GM12865 (cell line): Measurements from ENCODE around the gene SVIL.
"Not testable (repeated sequence)": the region's sequence is repeated elsewhere in the genome, so short reads cannot be mapped to it uniquely, and the experiment has no call there.

Experiments used
- DNase-seq: peaks from one replicate; pipeline ENCODE4 v3.0.0; 2010; ENCODE audit warnings: low read depth
- H3K4me3 ChIP-seq: 2 replicates; pipeline ENCODE4 v1.5.1; 2011; ENCODE audit warnings: mild to moderate bottlenecking, low read depth, low read length, control low read depth
- TF ChIP-seq, protein P1 (sequence below): IDR thresholded peaks from 2 replicates; pipeline ENCODE4 v1.5.1; 2011; ENCODE audit warnings: low read length, control low read depth, low read depth, inconsistent platforms; ENCODE audit not compliant: insufficient read depth; ENCODE audit errors: missing control alignments

The SVIL gene

DNA sequence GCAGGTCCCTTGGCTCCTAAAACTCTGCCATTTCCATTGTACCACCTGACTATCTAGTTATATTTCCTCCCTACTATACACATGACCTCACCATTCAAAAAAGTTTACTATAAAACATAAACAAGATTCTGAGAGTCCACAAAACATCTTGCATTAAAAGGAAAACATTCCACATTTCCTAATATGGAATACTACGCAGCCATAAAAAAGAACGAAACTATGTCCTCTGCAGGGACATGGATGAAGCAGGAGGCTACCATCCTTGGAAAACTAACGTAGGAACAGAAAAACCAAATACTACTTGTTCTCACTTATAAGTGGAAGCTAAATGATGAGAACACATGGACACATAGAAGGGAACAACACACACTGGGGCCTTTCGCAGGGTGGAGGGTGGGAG, 48.3 kb downstream of the SVIL start:
- DNase-seq, result no peak

DNA sequence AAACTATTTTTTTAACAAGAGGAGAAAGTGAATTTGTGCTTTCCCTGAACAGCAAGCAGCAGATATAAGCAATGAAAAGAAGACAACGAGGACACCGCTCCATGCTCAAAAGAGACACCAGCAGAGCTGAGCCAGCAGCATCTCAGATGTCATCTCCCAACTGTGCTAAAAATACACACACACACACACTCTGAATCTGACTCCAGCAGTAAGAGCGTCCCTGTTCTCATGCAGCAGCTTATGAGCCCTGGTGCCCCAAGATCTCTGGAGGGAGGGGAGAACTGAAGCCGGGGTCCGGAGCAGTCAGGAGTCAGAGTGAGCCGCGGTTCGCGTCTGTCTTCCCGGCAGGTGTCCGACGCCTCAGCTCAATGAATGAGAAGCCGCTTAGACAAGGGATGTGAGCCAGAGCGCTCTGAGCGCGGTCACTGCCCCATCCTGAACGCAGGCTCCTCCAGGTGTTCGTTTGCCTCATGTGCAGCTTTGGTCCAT, 49.2 kb downstream of the SVIL start:
- TF ChIP-seq, protein P1, sequence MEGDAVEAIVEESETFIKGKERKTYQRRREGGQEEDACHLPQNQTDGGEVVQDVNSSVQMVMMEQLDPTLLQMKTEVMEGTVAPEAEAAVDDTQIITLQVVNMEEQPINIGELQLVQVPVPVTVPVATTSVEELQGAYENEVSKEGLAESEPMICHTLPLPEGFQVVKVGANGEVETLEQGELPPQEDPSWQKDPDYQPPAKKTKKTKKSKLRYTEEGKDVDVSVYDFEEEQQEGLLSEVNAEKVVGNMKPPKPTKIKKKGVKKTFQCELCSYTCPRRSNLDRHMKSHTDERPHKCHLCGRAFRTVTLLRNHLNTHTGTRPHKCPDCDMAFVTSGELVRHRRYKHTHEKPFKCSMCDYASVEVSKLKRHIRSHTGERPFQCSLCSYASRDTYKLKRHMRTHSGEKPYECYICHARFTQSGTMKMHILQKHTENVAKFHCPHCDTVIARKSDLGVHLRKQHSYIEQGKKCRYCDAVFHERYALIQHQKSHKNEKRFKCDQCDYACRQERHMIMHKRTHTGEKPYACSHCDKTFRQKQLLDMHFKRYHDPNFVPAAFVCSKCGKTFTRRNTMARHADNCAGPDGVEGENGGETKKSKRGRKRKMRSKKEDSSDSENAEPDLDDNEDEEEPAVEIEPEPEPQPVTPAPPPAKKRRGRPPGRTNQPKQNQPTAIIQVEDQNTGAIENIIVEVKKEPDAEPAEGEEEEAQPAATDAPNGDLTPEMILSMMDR, result no peak
- no peak overlapping the region for H3K4me3 ChIP-seq
- DNase-seq, result no peak

More for the DNA sequence above, 48.3 kb downstream of the SVIL start:
- TF ChIP-seq, protein P1, result no peak
- no peak overlapping the region for H3K4me3 ChIP-seq

DNA sequence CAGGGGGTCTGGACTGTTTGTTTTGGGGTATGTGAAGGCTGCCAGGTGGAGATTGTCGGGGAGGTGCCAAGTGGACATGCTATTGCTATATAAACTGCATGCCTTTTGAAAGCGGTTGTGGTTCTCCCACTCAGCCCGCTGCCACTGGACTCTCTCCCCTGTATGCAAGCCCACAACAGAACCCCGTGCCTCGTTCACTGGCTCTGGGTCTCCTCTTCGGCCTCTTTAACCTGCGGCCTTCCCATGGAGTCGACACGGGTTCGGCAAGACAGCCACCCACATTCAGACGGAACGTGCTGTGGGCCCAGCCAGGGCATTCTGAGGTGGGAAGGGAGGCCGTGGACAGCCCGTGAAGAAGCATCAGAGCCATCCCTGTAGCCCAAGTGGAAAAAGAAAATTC, 50.3 kb downstream of the SVIL start:
- H3K4me3 ChIP-seq, result no peak overlapping the region
- no peak for DNase-seq
- TF ChIP-seq, protein P1, result no peak

DNA sequence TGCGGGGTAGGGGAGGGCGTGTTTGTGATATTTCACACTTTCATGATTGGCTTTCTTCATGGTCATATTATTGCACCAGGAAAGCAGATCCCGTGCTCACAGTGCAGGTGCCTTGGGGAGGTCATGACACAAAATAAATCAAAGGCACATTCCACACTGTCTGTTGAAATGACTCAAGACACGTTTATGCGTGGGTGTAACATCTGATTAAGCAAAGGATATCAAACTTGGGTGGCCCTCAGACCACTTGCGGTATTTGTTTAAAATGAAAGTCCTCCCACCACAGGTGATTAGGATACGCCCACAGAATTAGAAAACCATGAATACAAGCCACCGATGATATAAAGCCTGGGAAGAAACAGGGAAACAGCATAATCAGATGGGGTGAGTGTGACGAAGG, 51.1 kb downstream of the SVIL start:
- DNase-seq, result no peak
- TF ChIP-seq, protein P1, result no peak
- H3K4me3 ChIP-seq, result no peak overlapping the region

DNA sequence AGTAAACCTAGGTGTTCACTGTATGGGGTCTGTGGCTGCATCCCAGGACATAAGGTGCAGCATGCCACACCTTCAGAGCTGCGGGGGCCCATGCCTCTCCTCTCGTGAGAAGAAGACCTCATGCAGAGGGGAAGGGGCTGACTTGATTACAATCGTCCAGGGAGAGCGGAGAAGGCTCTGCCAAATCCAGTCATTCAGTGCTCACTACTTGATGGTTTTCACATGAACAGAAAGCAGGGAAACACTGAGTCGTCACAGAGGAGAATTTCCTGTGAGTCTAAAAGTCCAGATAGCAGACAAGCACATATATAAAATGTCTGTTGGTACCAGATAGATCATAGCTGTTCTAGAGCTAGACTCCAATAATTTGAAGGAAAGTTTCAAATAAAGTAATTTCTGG, 52.0 kb downstream of the SVIL start:
- DNase-seq, H3K4me3 ChIP-seq: not testable (repeated sequence)

DNA sequence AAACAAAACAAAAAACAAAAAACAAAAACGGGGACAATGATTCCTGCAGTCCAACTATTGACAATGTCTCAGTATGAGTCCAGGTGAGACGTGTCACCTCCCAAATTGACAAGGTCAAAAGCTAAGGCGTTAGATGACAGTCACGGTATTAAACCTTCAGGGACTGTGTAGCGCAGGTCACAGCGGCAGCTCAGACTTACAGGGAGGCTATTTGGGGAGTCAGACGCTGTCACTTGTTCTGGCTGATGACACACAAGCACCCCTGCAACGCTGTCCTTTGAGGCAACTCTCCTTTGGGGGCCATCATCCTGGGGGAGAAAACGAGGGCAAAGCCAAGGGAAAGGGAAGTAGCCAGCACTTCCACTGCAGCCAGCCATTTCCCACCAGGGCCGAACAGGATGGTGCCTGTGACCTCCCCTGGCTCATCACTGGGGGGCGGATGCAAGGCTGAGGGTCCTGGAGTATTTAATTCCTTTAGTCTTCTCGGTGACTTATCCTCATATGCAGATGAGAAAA, 55.3 kb downstream of the SVIL start:
- H3K4me3 ChIP-seq, result no peak overlapping the region
- DNase-seq, result no peak
- TF ChIP-seq, protein P1, result no peak

DNA sequence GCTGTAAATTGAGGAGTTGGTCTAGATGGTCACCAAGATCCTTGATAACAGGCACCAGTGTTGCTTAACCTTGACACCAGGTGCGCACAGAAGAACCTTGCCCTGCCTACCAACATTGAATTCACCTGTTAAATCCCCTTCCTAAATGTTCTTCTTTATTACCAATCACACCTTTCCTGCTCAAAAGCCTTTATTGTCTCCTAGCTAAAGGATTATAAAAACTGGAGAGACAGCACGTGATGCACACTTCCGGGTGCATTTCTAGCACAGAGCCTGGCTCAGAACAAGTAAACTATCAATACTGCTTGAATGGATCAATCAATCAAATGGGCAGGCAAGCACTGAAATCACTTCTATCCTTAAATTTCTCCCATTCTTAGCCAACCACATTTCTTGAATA, 56.3 kb downstream of the SVIL start:
- no peak for DNase-seq
- TF ChIP-seq, protein P1, result no peak
- H3K4me3 ChIP-seq, result no peak overlapping the region
